GM15510 (cell line): ENCODE results near the gene HMX2.

ENCODE experiments used
- POLR2A ChIP-seq: IDR thresholded peaks from 3 replicates; pipeline ENCODE4 v1.6.1; 2011; ENCODE audit warnings: borderline replicate concordance; ENCODE audit not compliant: insufficient read length; ENCODE audit errors: extremely low read depth

HMX2 gene

DNA sequence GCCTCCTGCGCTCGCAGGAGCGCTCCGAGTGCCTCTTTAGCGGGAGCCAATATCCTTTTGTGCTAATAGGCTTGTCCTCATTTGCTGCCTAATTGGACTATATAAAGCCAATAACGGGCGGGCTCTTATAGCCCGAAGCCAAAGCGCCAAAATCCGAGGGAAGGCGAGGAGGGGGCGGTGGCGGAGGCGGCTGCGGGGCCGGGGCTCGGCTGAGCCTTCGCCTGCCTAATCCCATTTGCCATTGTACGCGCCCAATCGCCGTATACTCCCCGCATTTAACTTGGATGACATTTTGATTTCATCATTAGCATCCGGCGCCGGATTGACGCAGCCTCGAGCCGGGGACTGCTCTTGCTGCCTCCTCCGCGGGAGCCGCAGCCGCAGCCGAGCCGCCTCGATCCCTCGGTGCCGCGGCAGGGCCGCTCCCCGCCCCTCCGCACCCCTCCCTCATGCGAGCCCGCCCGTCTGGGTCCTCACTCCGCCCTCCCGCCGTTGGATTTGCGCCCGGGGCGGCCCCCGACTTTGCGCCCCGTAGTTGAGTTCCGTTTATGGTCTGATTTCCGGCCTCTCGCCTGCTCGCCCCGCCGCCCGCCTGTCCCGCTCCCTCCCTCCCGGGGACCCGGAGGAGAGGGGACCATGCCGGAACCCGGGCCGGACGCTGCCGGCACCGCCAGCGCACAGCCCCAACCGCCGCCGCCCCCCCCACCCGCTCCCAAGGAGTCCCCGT lies 12.4 kb upstream of the HMX2 start, which contains the start of gene HMX3:
HMX3 (plus strand) TSS at position 556 of the 727 bp plus-strand sequence; CDS start at position 637, 81 bp downstream.
- no peak for TF ChIP-seq POLR2A

DNA sequence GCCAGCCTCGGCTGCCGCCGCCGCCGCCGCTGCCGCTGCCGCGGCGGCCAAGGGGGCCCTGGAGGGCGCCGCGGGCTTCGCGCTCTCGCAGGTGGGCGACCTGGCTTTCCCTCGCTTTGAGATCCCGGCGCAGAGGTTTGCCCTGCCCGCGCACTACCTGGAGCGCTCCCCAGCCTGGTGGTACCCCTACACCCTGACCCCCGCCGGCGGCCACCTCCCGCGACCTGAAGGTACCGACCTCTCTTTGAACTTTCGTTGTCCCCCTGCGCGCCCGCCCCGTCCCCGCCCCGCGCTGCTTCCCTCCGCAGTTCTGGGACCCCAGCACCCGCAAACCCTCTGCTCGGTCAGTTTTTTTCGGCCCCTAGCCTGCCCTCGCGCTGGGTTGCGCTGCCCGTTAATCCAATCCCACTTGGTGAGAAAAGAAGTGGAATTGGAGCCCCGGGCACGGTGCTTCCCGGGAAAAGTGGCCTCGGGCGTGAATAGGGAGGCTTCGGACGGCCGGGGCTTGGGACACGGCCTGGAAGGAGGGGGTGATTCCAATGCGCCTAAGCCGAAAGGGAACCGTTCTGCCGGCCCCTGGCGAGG lies 11.6 kb upstream of the HMX2 start:
- no peak for TF ChIP-seq POLR2A

DNA sequence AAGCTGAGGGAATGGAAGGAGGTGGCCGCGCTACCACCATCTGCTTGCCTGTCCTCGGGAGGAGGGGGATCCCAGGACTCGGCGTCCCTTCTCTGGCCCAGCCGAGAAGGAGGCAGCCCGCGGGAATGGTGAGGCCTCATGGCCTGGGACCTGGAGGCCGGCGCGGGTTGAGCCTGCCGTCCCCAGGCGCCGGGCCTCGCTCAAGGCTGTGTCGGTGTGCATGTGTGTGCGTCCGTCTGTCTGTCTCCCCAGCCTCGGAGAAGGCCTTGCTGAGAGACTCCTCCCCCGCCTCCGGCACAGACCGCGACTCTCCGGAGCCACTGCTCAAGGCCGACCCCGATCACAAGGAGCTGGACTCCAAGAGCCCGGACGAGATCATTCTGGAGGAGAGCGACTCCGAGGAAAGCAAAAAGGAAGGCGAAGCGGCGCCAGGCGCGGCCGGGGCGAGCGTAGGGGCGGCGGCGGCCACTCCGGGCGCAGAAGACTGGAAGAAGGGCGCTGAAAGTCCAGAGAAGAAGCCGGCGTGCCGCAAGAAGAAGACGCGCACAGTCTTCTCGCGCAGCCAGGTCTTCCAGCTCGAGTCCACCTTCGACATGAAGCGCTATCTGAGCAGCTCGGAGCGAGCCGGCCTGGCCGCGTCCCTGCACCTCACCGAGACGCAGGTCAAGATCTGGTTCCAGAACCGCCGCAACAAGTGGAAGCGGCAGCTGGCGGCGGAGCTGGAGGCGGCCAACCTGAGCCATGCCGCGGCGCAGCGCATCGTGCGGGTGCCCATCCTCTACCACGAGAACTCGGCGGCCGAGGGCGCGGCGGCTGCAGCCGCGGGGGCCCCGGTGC lies 10.9 kb upstream of the HMX2 start:
- TF ChIP-seq POLR2A, result no peak

- no peak for TF ChIP-seq POLR2A
Observed at GRCh38 chr10:123139165-123139520, 8.8 kb upstream of the HMX2 start.

DNA sequence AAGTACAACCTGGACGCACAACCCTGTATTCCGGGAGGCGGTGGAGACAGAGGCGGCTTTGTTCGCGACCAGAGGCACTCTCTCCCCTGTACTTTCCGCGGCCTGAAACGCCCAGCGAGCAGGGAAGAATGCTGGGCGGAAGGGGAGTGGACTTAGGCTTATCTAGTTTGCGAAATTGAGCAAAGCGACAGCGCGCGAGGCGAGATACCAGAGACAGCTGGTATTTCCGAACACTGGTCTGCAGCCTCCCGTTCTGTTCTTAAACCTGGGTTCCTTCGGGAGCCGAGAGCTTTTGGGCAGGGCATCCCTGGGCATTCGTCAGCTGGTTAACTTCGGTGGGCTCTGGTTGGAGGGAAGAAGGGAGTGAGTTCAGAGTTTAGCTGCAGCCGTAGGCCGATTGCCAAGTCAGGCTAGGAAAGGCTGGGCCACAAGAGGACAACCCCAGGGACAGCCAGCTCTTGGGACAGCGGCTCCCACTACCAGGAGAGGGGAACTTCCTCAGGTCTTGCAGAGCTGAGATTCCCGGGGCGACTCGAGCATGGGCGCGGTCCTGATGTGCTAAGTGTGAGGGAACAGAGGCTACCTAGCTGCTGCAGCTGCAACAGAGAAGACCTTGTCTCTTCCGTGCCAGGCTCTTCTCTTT lies 8.3 kb upstream of the HMX2 start:
- TF ChIP-seq POLR2A, result no peak

DNA sequence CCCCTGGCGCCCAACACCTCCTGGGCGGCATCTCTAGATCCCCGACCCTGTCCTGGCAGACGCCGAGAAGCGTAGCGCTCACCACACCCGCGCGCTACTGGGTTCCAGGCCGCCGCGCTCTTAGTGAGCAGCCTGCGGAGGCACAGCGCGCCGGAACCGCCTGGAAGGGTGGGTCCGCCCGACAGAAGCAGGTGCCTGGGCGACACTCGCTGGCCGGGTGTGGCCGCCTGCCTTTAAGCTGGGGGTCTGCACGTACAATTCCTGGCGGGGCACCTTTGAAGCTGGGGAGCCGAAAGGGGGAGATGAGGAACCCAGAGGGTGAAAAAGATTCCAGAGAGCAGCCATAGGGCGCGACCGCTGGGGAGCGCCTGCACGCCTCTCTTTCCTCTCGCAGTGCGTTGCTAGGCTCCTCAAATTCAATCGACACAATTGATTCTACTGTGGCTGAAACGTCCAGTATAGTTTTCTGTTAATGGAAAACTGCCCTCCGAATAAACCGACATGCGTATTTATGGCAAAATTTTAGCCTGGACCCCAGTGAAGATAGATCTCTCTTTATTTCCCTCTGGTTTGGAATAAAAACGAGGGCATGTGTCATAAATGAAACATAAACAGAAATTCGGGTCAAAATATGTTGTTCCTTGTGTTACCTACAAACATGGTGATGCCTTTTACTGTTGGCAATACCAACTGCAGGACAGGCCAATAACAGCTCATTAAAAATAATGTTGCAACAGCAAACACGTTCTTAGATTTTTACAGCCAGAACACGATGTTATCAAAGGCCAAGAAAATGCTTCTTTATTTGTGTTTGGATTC lies 7.6 kb upstream of the HMX2 start:
- no peak for TF ChIP-seq POLR2A

DNA sequence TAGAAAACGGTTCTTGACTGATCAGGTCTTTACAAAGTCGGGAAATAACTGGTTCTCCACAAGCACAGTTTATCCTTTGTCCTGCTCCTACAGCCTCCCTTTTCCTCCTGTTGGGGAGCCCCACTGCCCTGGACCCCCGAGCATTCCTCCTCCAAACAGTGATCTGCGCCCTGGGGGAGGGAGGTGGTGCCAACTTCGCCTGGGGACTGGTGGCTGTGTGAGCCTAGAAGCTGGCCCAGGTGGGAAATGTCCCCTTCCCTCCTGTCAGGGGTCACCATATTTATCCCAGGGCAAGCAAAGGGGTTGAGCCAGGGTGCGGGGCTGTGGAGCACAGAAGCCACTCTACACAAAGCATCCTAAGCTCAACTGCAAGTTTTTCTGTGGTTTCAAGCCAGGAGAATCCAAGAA lies 6.9 kb upstream of the HMX2 start:
- TF ChIP-seq POLR2A, result no peak

GRCh38 chr10:123141791-123142700 lies 5.9 kb upstream of the HMX2 start:
- TF ChIP-seq POLR2A, result no peak

DNA sequence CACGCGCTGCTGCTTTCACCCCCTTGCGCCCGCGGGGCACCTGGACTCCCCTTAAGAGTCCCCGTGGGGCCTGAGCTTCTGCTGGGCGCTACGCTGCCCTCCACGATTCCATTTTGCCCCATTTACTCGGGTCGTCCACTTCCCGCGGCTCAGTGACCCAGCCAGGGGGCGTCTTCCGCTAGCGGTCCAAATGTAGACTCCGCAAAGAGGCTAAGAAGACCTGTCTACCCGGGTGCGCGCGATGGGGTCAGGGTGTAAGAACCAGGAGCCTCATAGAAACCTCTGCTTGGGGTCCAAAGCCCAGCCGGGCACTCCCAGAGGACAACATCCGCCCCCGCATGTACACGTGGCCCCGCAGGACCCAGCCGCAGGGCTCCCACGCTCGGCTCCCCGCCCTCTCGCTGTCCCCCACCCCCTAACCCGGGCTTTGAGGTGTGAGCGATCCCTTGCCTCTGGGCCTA lies 5.2 kb upstream of the HMX2 start:
- TF ChIP-seq POLR2A, result no peak

GRCh38 chr10:123143162-123143824 lies 4.6 kb upstream of the HMX2 start:
- no peak for TF ChIP-seq POLR2A

DNA sequence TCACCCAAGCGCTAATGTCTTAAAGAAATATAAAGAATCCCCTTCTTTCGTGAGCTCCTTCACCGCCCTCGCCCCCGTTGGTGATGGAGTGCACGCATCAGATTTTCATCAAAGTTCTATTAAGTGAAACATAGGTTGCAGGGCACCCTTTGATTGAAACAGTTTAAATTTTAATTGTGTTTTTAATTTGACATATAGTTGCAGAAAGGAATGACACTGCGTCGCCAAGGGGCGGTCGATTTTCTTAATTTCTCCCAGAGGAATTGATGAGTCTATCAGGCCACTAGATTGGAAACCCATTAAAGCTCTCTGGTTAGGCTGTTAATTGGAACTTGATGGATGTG lies 4.1 kb upstream of the HMX2 start:
- no peak for TF ChIP-seq POLR2A

DNA sequence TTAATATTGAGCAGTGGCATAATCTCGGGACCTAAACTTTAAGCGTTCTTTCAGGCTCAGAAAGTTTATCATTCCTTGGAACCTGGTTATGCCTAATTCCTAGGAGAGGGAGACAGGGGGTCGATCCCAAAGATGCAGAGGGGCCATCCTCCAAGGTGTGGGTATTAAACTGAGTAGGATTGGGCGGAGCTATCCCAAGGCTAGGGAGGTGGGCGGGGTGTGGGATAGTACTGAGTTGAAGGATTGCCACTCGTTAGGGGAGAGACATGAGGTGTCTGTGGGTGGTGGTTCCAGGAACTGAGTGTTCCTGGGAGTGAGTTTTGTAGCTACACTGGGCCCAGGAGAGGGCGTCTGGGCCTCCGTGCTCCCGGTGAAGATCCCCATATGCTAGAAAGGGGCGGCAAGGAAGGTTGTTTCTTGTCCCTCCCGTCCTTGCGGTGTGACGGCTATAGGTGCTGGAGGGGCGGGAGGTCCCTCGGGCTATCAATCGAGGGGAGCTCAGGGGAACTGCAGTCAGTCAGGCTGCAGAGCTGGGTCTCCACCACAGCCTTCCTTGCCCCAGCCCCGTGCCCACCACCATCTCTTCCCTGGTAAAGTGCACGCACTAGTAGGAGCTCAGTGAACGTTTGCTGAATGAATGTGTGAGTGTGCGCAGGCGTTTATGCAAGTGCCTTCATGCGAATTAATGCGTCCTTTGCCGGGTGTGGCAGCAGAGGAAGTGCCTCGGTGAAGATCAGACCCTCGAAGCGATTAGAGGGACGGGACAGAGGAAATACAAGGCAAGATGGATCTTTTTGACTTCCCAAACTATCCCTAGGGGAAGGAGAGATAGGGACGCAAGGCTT lies 3.0 kb upstream of the HMX2 start:
- TF ChIP-seq POLR2A, result no peak
